ENCODE data around the gene FBLN2.

- TF ChIP-seq CTCF (IDR thresholded peaks at IDR 0.05) = no peak
- no peak for TF ChIP-seq POLR2A (IDR thresholded peaks at IDR 0.05)
Observed at GRCh38 chr3:13525827-13526625, 22.9 kb upstream of the FBLN2 start.

Data from Peyer's patch (tissue), 4 donors.